SK-N-SH (cell line): ENCODE data around the gene PPL.

Experiments used
- EP300 ChIP-seq, 2 experiments: IDR thresholded peaks; 2 replicates each; pipeline versions ENCODE4 v1.4.0 to v1.6.1; 2012; ENCODE audit warnings: borderline replicate concordance in 1 of 2, low read depth in 1 of 2, low read length in 1 of 2
- POLR2AphosphoS5 ChIP-seq: IDR thresholded peaks from 2 replicates; pipeline ENCODE4 v1.6.1; 2012; ENCODE audit warnings: low read depth, low read length
- TF ChIP-seq, protein P1 (sequence below): fragments of 200-600 bp; sonication (generic); IDR thresholded peaks from 2 replicates; pipeline ENCODE4 v1.6.1; 2017; ENCODE audit warnings: antibody characterized with exemption, mild to moderate bottlenecking, moderate library complexity

GRCh38 chr16:4949986-4950385 is 13.0 kb upstream of the PPL start:
- TF ChIP-seq, protein P1, sequence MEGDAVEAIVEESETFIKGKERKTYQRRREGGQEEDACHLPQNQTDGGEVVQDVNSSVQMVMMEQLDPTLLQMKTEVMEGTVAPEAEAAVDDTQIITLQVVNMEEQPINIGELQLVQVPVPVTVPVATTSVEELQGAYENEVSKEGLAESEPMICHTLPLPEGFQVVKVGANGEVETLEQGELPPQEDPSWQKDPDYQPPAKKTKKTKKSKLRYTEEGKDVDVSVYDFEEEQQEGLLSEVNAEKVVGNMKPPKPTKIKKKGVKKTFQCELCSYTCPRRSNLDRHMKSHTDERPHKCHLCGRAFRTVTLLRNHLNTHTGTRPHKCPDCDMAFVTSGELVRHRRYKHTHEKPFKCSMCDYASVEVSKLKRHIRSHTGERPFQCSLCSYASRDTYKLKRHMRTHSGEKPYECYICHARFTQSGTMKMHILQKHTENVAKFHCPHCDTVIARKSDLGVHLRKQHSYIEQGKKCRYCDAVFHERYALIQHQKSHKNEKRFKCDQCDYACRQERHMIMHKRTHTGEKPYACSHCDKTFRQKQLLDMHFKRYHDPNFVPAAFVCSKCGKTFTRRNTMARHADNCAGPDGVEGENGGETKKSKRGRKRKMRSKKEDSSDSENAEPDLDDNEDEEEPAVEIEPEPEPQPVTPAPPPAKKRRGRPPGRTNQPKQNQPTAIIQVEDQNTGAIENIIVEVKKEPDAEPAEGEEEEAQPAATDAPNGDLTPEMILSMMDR = no peak
- TF ChIP-seq POLR2AphosphoS5 = no peak
- no peak for TF ChIP-seq EP300 (IDR thresholded peaks at IDR 0.05; ENCODE audit: borderline replicate concordance in 1 of 2, low read depth in 1 of 2, low read length in 1 of 2)
